Loucy (cell line): ENCODE results near the gene OR8B8.
"Not testable (repeated sequence)": the region's sequence is repeated elsewhere in the genome, so short reads cannot be mapped to it uniquely, and the experiment has no call there.

ENCODE experiments used
- H2AFZ ChIP-seq: fragments of 200-600 bp; sonication (generic); 2 replicates; pipeline ENCODE4 v1.6.0; 2016; ENCODE audit warnings: antibody characterized with exemption, mild to moderate bottlenecking, low read length, moderate library complexity
- H3F3A ChIP-seq: fragments of 200-600 bp; 2 replicates; pipeline ENCODE4 v1.6.0; 2016; ENCODE audit warnings: antibody characterized with exemption, low read depth, mild to moderate bottlenecking
- H3K27me3 ChIP-seq: fragments of 200-600 bp; sonication (generic); 2 replicates; pipeline ENCODE4 v1.6.1; 2014; ENCODE audit warnings: low read length, mild to moderate bottlenecking; ENCODE audit not compliant: insufficient read depth, poor library complexity, severe bottlenecking
- H3K36me3 ChIP-seq: fragments of 200-600 bp; sonication (generic); 2 replicates; pipeline ENCODE4 v1.6.1; 2016; ENCODE audit warnings: low read length; ENCODE audit not compliant: insufficient read depth
- H3K4me1 ChIP-seq: fragments of 200-600 bp; sonication (generic); 2 replicates; pipeline ENCODE4 v1.5.1; 2014; ENCODE audit warnings: low read length, mild to moderate bottlenecking; ENCODE audit not compliant: insufficient read depth, poor library complexity, severe bottlenecking
- H3K4me2 ChIP-seq: fragments of 200-600 bp; sonication (generic); 2 replicates; pipeline ENCODE4 v1.6.0; 2014; ENCODE audit warnings: antibody characterized with exemption, low read length, low read depth, mild to moderate bottlenecking; ENCODE audit not compliant: poor library complexity, severe bottlenecking
- H3K4me3 ChIP-seq: fragments of 200-600 bp; sonication (generic); 2 replicates; pipeline ENCODE4 v1.5.1; 2014; ENCODE audit warnings: low read length, mild to moderate bottlenecking, mixed read lengths; ENCODE audit not compliant: poor library complexity, severe bottlenecking
- H3K79me2 ChIP-seq: fragments of 200-600 bp; sonication (generic); 2 replicates; pipeline ENCODE4 v1.6.1; 2014; ENCODE audit warnings: low read length; ENCODE audit not compliant: insufficient read depth
- H3K9ac ChIP-seq: fragments of 200-600 bp; sonication (generic); 2 replicates; pipeline ENCODE4 v1.6.0; 2014; ENCODE audit warnings: mild to moderate bottlenecking, low read depth, low read length, moderate library complexity; ENCODE audit not compliant: poor library complexity, severe bottlenecking
- H3K9me2 ChIP-seq: fragments of 200-600 bp; sonication (generic); replicated peaks from 2 replicates; pipeline ENCODE4 v1.6.1; 2016; ENCODE audit warnings: low read depth, low read length, mixed read lengths
- H3K9me3 ChIP-seq: fragments of 200-600 bp; sonication (generic); 2 replicates; pipeline ENCODE4 v1.6.1; 2014; ENCODE audit warnings: mild to moderate bottlenecking, antibody characterized with exemption, low read length, low read depth; ENCODE audit not compliant: insufficient read depth
- H4K20me1 ChIP-seq: fragments of 200-600 bp; sonication (generic); 2 replicates; pipeline ENCODE4 v1.6.0; 2014; ENCODE audit warnings: antibody characterized with exemption, low read length, mild to moderate bottlenecking; ENCODE audit not compliant: insufficient read depth, poor library complexity, severe bottlenecking
- CTCF ChIP-seq: fragments of 200-600 bp; sonication (generic); conservative IDR thresholded peaks from 2 replicates; pipeline ENCODE4 v1.5.1; 2014; ENCODE audit warnings: mild to moderate bottlenecking, antibody characterized with exemption, low read length
- EZH2phosphoT487 ChIP-seq: fragments of 200-600 bp; IDR thresholded peaks from 2 replicates; pipeline ENCODE4 v1.6.1; 2018; ENCODE audit warnings: antibody characterized with exemption, mild to moderate bottlenecking, moderate library complexity, borderline replicate concordance

OR8B8 gene

GRCh38 chr11:124465368-124465767 lies 19.9 kb upstream of the OR8B8 start:
- H3K9me2 ChIP-seq: no peaks in the 10 kb centered on the region
- TF ChIP-seq EZH2phosphoT487: no peak

GRCh38 chr11:124463990-124464389 lies 18.5 kb upstream of the OR8B8 start:
- H4K20me1 ChIP-seq: no peaks in the 10 kb centered on the region
- TF ChIP-seq CTCF (no peak), EZH2phosphoT487 (no peak)
- no peaks in the 10 kb centered on the region for H3K9me2 ChIP-seq
- no peak overlapping the region for H3K4me2 ChIP-seq
- no peaks in the 10 kb centered on the region for H3K36me3 ChIP-seq
- no peak overlapping the region for H2AFZ ChIP-seq
- no peaks in the 10 kb centered on the region for H3K27me3 ChIP-seq
- H3K9me3 ChIP-seq: no peaks in the 10 kb centered on the region
- no peaks in the 10 kb centered on the region for H3K79me2 ChIP-seq
- H3F3A ChIP-seq: no peaks in the 10 kb centered on the region
- H3K4me3 ChIP-seq: no peak overlapping the region
- no peaks in the 10 kb centered on the region for H3K4me1 ChIP-seq
- no peak overlapping the region for H3K9ac ChIP-seq

More at GRCh38 chr11:124465368-124465767, 19.9 kb upstream of the OR8B8 start:
- Histone ChIP-seq H3K9me3 (no peaks in the 10 kb centered on the region), H3K4me3 (no peak overlapping the region), H2AFZ (no peak overlapping the region), H3K4me1 (no peaks in the 10 kb centered on the region), H3K4me2 (no peak overlapping the region), H3K36me3 (no peaks in the 10 kb centered on the region), H3K79me2 (no peaks in the 10 kb centered on the region), H3K27me3 (no peaks in the 10 kb centered on the region), H3K9ac (no peak overlapping the region), H4K20me1 (no peaks in the 10 kb centered on the region), H3F3A (no peaks in the 10 kb centered on the region)

- H3K36me3 ChIP-seq: no peaks in the 10 kb centered on the region
- no peak overlapping the region for H3K4me3 ChIP-seq
- no peaks in the 10 kb centered on the region for H3K9me2 ChIP-seq
- no peaks in the 10 kb centered on the region for H3F3A ChIP-seq
- H4K20me1 ChIP-seq: no peaks in the 10 kb centered on the region
- no peaks in the 10 kb centered on the region for H3K27me3 ChIP-seq
- H3K9ac ChIP-seq: no peak overlapping the region
- TF ChIP-seq CTCF: no peak
- no peak for TF ChIP-seq EZH2phosphoT487
- no peak overlapping the region for H2AFZ ChIP-seq
- H3K4me2 ChIP-seq: no peak overlapping the region
- no peaks in the 10 kb centered on the region for H3K79me2 ChIP-seq
- H3K9me3 ChIP-seq: no peaks in the 10 kb centered on the region
- no peaks in the 10 kb centered on the region for H3K4me1 ChIP-seq
Measured at GRCh38 chr11:124463324-124463723, 17.8 kb upstream of the OR8B8 start.

- TF ChIP-seq EZH2phosphoT487: no peak
- no peak for TF ChIP-seq CTCF
- Histone ChIP-seq H4K20me1 (no peaks in the 10 kb centered on the region), H3K36me3 (no peaks in the 10 kb centered on the region), H3F3A (no peaks in the 10 kb centered on the region), H3K9me3 (no peaks in the 10 kb centered on the region), H3K9ac (no peak overlapping the region), H3K27me3 (no peaks in the 10 kb centered on the region), H3K9me2 (no peaks in the 10 kb centered on the region), H3K4me3 (no peak overlapping the region), H3K4me2 (no peak overlapping the region), H2AFZ (no peak overlapping the region), H3K79me2 (no peaks in the 10 kb centered on the region), H3K4me1 (no peaks in the 10 kb centered on the region)
Measured at GRCh38 chr11:124460459-124460858, 15.0 kb upstream of the OR8B8 start.

- not testable (repeated sequence) for H3K4me3 ChIP-seq, H3K9ac ChIP-seq, H3K9me3 ChIP-seq, H2AFZ ChIP-seq, H3K27me3 ChIP-seq, H3K79me2 ChIP-seq, H4K20me1 ChIP-seq, H3K4me1 ChIP-seq, H3K9me2 ChIP-seq, H3F3A ChIP-seq, H3K4me2 ChIP-seq, H3K36me3 ChIP-seq
Measured at GRCh38 chr11:124459379-124459778, 13.9 kb upstream of the OR8B8 start.
